HG03066 (cell line): ENCODE data around the gene WNT9B.
"Not testable (repeated sequence)": the region's sequence is repeated elsewhere in the genome, so short reads cannot be mapped to it uniquely, and the experiment has no call there.

Source experiments
- ATAC-seq: cut with Tn5 transposase; IDR thresholded peaks from one replicate; pipeline ENCODE4 v1.9.1; 2021; ENCODE audit warnings: low read depth; ENCODE audit not compliant: unreplicated experiment

The WNT9B gene

GRCh38 chr17:46903762-46904672, 52.6 kb downstream of the WNT9B start:
- no peak for ATAC-seq

- ATAC-seq, result no peak
These were observed 56.8 kb downstream of the WNT9B start for GRCh38 chr17:46908068-46908737.

- ATAC-seq, result no peak
These were observed 59.0 kb downstream of the WNT9B start for GRCh38 chr17:46910179-46910927.

GRCh38 chr17:46911311-46911710, 59.9 kb downstream of the WNT9B start:
- ATAC-seq, result no peak

GRCh38 chr17:46915596-46915995, 64.2 kb downstream of the WNT9B start:
- no peak for ATAC-seq

- ATAC-seq, result no peak
These were observed 64.8 kb downstream of the WNT9B start for GRCh38 chr17:46916211-46916610.

- no peak for ATAC-seq
These were observed 65.2 kb downstream of the WNT9B start for GRCh38 chr17:46916623-46917022.

- no peak for ATAC-seq
These were observed 65.7 kb downstream of the WNT9B start for GRCh38 chr17:46917041-46917440.

GRCh38 chr17:46917516-46917915, 66.1 kb downstream of the WNT9B start:
- no peak for ATAC-seq

GRCh38 chr17:46921962-46922361, 70.6 kb downstream of the WNT9B start:
- ATAC-seq, result not testable (repeated sequence)

GRCh38 chr17:46922487-46922803, 71.1 kb downstream of the WNT9B start:
- no peak for ATAC-seq

- ATAC-seq, result peak; percentile 83
These were observed 71.6 kb downstream of the WNT9B start, which contains the start of gene GOSR2 for GRCh38 chr17:46922804-46923635. GOSR2 (plus strand) TSS chr17:46923160; CDS start chr17:46923193, 33 bp downstream.

GRCh38 chr17:46925185-46925868, 73.9 kb downstream of the WNT9B start:
- no peak for ATAC-seq

- no peak for ATAC-seq
These were observed 77.3 kb downstream of the WNT9B start for GRCh38 chr17:46928467-46929261.

- ATAC-seq, result no peak
These were observed 78.0 kb downstream of the WNT9B start for GRCh38 chr17:46929413-46929812.

GRCh38 chr17:46930051-46930450, 78.7 kb downstream of the WNT9B start:
- ATAC-seq, result no peak

- no peak for ATAC-seq
These were observed 80.2 kb downstream of the WNT9B start for GRCh38 chr17:46931596-46931995.

GRCh38 chr17:46935658-46936266, 84.4 kb downstream of the WNT9B start:
- no peak for ATAC-seq
